Fibroblast of the aortic adventitia (primary cell): ENCODE measurements around the gene SMG7. TPM values are rescaled to one million over a fixed set of nuclear protein-coding genes. Genes with fewer than 3 reads are reported as not detected.

Experiments
- DNase-seq: peaks from one replicate; pipeline ENCODE4 v3.0.0-alpha.2; 2010; ENCODE audit warnings: low read depth
- H3K4me3 ChIP-seq: 2 replicates; pipeline ENCODE4 v1.5.1; 2011; ENCODE audit warnings: low read depth, mild to moderate bottlenecking, control low read depth, low read length, moderate library complexity
- CTCF ChIP-seq: IDR thresholded peaks from 2 replicates; pipeline ENCODE4 v1.5.1; 2011; ENCODE audit warnings: mild to moderate bottlenecking, low read length, control low read depth, inconsistent platforms; ENCODE audit not compliant: insufficient read depth
- total RNA-seq: library from RNA; depleted of rRNA; stranded (reverse); fragments of >200 nt; gene quantifications from 2 replicates; pipeline ENCODE4 v1.2.3, GENCODE V29; 2012; ENCODE audit warnings: low replicate concordance

Gene SMG7
- total RNA-seq, 1 donor = 29.0 TPM

GRCh38 chr1:183516725-183517124 lies 44.4 kb downstream of the SMG7 start:
- TF ChIP-seq CTCF = no peak
- no peak overlapping the region for H3K4me3 ChIP-seq
- no peak for DNase-seq

- no peak overlapping the region for H3K4me3 ChIP-seq
- TF ChIP-seq CTCF = no peak
- no peak for DNase-seq
Observed at GRCh38 chr1:183517401-183517800, 45.1 kb downstream of the SMG7 start.

- no peak for TF ChIP-seq CTCF
- no peak overlapping the region for H3K4me3 ChIP-seq
- no peak for DNase-seq
Observed at GRCh38 chr1:183520379-183520778, 48.1 kb downstream of the SMG7 start.

GRCh38 chr1:183522104-183522503 lies 49.8 kb downstream of the SMG7 start:
- H3K4me3 ChIP-seq = no peak overlapping the region
- no peak for DNase-seq
- TF ChIP-seq CTCF = no peak

- H3K4me3 ChIP-seq = no peak overlapping the region
- TF ChIP-seq CTCF = no peak
- DNase-seq = no peak
Observed at GRCh38 chr1:183528577-183528976, 56.3 kb downstream of the SMG7 start.

- no peak for DNase-seq
- TF ChIP-seq CTCF = no peak
- no peak overlapping the region for H3K4me3 ChIP-seq
Observed at GRCh38 chr1:183533617-183534174, 61.4 kb downstream of the SMG7 start.

GRCh38 chr1:183537405-183537804 lies 65.1 kb downstream of the SMG7 start:
- H3K4me3 ChIP-seq = no peak overlapping the region
- no peak for DNase-seq
- TF ChIP-seq CTCF = no peak
